NCI-H187 (cell line): Measurements from ENCODE around the gene HK3.

Source experiments
- DNase-seq, 2 experiments: peaks; one replicate each; lab custom pipeline; 2025; lab: John Stamatoyannopoulos, UW

HK3 gene

DNA sequence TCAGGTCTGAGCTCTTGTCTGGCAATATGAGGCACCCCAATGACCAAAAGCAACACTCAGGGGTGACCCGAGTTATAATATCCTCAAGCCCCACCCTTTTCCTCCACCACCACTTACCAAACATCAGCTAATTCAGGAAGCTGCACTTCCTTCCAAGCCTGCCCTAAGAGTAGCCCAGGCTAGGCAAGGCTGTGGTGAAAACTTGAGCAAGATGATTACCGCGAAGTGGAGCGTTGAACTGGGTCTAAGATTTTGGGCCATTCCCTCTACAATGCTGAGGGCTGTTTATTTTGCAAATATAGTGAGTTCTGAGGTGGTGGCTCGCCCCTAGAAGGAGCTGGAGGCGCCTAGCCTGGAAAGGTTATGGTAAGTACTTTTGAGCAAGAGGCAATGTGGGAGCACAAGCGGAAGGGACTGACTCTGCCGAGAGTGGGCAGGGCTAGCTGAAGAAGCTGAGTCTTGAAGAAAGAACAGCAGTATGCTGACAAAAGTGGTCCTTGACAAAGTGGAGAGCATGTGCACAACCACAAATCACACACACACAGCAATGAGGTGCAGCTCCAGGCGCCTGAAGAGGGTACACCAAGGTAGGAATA is at the start of gene HK3:
Gene HK3 (minus strand): TSS at position 51 of the 596 bp plus-strand sequence. CDS start 3,187 bp downstream, outside the sequence.
- DNase-seq = no peak

DNA sequence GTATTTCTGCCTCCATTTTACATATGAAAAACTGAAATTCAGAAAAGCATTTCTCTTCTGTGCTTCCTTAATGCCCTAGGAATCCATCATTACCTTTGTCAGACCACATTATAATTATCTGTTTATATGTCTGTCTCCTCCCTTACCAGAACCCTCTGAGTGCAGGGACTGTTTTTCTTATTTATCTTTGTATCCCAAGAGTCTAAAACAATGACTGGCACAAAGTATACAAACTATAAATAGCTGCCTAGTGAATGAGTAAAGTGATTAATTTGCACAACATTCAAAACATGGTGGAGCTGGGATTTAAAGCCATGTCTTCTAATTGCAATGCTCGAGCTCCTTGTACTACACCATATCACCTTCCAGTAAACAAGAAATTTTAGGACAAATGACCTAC is 49.3 kb upstream of the HK3 start:
- no peak for DNase-seq

GRCh38 chr5:176947847-176948246 is 48.7 kb upstream of the HK3 start:
- DNase-seq = no peak

- DNase-seq = no peak
Measured at GRCh38 chr5:176944268-176944667, 45.1 kb upstream of the HK3 start.

- no peak for DNase-seq
Measured at GRCh38 chr5:176943816-176944215, 44.7 kb upstream of the HK3 start.

GRCh38 chr5:176941951-176942350 is 42.8 kb upstream of the HK3 start:
- no peak for DNase-seq

- DNase-seq = no peak
Measured at GRCh38 chr5:176938472-176938871, 39.3 kb upstream of the HK3 start.

DNA sequence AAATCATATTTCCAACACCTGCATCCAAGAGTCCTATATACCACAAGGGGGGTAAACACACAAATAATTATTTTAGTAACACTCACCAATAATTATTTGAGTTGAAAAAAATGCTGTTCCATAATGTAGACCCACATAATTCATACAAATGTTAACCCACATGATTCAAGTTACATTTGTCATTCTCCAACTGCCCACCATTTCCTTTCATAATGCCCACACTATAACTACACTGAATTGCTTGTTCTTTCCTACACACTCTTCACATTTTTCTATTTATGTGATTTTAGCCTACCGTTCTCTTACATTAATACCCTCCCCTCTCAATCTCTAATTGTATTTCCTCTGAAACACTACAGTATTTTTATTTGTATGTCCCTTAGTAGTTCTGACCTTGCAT is 35.9 kb upstream of the HK3 start:
- DNase-seq = no peak

DNA sequence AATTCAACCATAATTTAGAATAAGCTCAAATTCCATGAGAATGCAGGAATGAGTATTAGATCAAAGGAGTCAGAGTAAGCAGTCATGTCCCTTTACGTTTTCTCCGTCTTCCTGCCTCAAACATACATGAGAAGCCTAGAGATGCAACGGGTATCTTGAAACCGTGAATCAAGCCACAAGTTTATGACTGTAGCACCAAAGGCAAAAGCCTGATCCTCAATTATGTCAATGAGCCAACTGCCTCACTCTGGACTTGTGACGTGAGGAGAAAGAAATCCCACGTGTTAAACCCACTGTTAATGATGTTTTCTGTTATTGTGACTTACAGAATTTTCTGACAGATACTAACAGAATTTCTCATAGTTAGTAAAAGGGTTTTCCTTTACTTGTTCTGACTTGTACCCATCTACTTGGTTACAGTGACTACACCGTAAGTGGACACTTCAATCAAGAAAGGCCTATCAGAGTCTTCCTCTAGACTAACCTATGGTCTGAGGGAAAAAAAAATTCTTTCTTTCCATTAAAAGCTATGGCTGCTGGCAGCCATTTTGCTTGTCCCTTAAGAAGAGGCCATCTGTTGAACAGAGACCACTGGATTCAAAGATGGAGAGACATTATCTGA is 35.3 kb upstream of the HK3 start:
- DNase-seq = peak in 1 of 2 experiments; percentile 4

DNA sequence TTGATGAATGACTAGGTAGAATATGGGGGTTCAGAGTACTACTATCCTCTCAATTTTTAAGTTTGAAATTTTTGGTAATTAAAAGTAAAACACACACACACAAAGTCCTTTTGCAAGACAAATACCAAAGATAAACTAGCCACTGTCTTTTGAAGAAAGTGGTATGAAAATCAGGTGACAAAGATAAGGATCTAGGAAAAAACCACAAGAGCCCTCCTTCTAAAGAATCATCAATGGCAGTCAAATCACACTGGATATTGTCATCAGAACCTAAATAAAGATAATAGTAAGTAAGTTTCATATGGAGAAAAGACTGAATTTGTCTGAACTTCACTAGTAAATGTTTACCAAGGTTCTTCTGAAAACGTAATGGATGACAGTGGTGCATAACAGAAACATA is 30.5 kb upstream of the HK3 start:
- no peak for DNase-seq

- no peak for DNase-seq
Measured at GRCh38 chr5:176927562-176927961, 28.4 kb upstream of the HK3 start.

- DNase-seq = no peak
Measured at GRCh38 chr5:176922817-176923216, 23.7 kb upstream of the HK3 start.

GRCh38 chr5:176921714-176922113 is 22.6 kb upstream of the HK3 start:
- DNase-seq = no peak

DNA sequence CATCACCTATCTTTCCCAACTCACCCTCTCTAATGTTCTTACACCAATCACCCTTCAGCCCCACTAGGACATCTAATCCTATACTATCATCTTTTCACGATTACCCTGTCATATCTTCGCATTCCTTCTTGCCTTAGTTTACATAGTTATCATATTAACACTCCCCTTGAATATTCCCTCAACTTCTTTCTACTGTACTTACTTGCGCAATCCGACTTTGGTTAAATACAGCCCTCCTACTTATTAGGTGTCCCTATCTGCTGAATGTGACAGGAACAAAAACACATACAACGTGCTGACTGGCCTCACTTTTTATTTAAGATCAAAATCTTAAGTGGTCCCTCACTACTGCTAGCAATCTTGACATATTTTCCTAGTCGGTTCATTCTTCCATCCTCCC is 19.5 kb upstream of the HK3 start:
- DNase-seq = no peak

- DNase-seq = no peak
Measured at GRCh38 chr5:176916337-176916736, 17.2 kb upstream of the HK3 start.

GRCh38 chr5:176915906-176916305 is 16.8 kb upstream of the HK3 start:
- DNase-seq = peak; percentile 3 to 5

DNA sequence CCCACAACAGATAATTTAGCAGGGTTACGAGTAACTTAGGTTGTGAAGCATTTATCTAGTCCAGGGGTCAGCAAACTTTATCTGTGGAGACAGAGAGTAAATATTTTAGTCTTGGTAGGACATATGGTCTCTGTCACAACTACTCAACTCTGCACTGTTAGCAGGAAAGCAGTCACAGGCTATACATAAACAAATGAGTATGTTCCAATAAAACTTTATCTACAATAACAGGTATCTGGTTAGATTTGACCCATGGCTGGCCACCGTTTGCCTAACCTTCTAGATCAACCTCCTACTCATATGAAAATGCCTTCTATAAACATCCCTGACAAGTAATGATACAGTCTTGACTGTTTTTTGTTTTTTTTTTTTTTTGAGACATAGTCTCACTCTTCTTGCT is 13.0 kb upstream of the HK3 start:
- no peak for DNase-seq

DNA sequence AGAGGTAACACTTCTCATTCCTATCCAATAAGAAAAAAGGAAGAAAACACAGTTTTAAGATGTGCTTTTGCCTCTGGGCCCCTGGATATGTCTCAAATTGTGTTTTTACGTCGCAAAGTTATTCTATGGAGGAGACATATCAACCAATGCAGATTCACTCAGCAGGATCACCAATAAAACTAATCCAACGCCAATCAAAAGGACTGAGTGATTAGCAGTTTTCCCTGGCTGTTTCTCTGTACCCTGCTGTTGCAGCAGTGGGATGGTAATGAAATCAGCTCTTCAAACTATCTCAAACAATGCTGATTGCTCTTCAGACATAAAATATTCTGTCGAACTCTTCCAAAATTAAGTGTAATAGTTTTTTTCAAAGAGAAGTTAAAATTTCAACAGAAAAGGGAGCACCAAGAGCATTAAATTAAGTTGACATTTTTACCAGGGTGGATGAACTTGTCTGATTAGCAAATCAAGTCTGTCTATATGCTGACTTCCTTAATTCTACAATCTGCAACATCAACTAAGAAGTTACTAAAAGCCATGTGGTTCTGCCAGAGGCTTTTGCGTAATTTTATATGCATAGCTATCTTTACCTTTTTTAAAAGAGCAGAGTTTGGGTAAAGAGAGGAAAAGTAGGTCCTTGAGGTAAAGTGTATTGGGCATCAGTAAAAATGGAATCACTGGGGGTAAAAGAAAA is 9.7 kb upstream of the HK3 start:
- no peak for DNase-seq

DNA sequence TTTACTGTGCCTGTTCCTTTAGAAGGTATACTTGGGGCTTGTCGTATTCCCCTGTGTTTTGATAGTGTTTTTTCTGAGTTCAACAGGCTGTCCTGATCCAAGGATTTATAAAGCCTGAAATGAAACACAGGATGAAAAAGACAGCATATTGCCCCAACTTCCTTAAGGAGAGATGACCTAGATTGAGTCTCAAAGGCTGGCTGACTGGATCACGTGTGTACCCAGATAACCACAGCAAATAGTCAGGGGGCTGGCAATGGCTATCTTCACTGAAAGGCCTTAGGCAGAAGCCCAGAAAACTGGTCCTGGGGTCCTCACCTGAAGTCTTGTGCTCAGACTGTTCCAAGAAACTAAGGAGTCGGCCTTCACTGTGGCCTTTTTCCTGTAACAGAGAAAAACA is 7.7 kb upstream of the HK3 start:
- DNase-seq = no peak

GRCh38 chr5:176906126-176906525 is 7.0 kb upstream of the HK3 start:
- no peak for DNase-seq

GRCh38 chr5:176904276-176904675 is 5.1 kb upstream of the HK3 start:
- DNase-seq = no peak

- no peak for DNase-seq
Measured at GRCh38 chr5:176902911-176903664, 3.9 kb upstream of the HK3 start.
